Psoas muscle (tissue), 8 donors: Measurements from ENCODE around the gene NPFF. TPM values are rescaled to one million over a fixed set of nuclear protein-coding genes. Genes with fewer than 3 reads are reported as not detected.

Experiments
- ATAC-seq, 4 donors: fragments of 200-7000 bp; cut with Tn5 transposase; one replicate each; pipeline ENCODE4 v1.9.1; 2020; ENCODE audit warnings: moderate library complexity in 3 of 4, mild to moderate bottlenecking in 2 of 4
- DNase-seq, 2 donors: peaks; one replicate each; pipeline ENCODE4 v3.0.0-alpha.2; 2020
- H3K27ac ChIP-seq: fragments of 200-600 bp; one replicate; pipeline ENCODE4 v1.8.0; 2022
- H3K27me3 ChIP-seq, 3 donors: fragments of 200-600 bp in 1 of 3; one replicate each; pipeline versions ENCODE4 v1.6.1 to v1.8.0; 2013 to 2022; ENCODE audit warnings: low read length in 2 of 3, mild to moderate bottlenecking in 2 of 3, moderate library complexity in 1 of 3; ENCODE audit not compliant: insufficient read depth in 3 of 3
- H3K36me3 ChIP-seq, 2 donors: fragments of 200-600 bp in 1 of 2; one replicate each; pipeline versions ENCODE4 v1.6.1 to v1.8.0; 2013 to 2022; ENCODE audit warnings: low read depth in 1 of 2, mild to moderate bottlenecking in 1 of 2, moderate library complexity in 1 of 2; ENCODE audit not compliant: insufficient read depth in 1 of 2
- H3K4me1 ChIP-seq: fragments of 200-600 bp; one replicate; pipeline ENCODE4 v1.8.0; 2022
- H3K4me3 ChIP-seq: fragments of 200-600 bp; one replicate; pipeline ENCODE4 v1.8.0; 2022; ENCODE audit warnings: mild to moderate bottlenecking
- H3K9me3 ChIP-seq: fragments of 200-600 bp; one replicate; pipeline ENCODE4 v1.8.0; 2022
- CTCF ChIP-seq: fragments of 200-600 bp; IDR thresholded peaks from one replicate; pipeline ENCODE4 v1.8.0; 2022; ENCODE audit warnings: antibody characterized with exemption
- WGBS, 3 donors: extraction: QIAGEN DNeasy Blood & Tissue Kit; methylation state at CpG; one replicate each; pipeline versions ENCODE4 v1.1.6 to v1.1.7; 2013; 5-methylcytosine and 5-hydroxymethylcytosine counted together
- intact Hi-C, 2 donors: fragments of 100-400 bp; cut with DNase I; formaldehyde crosslinking; loops; one replicate each; pipeline versions ENCODE4 v1.11.0 to v1.14.2; 2022
- polyA plus RNA-seq, 3 donors: library from polyadenylated mRNA; stranded (reverse); fragments of 200-250 nt; gene quantifications; one replicate each; pipeline ENCODE4 v1.2.3, GENCODE V29; 2013
- total RNA-seq, 4 donors: library from RNA; stranded (reverse); fragmentation: NEBNext Ultra II Directional in 2 of 4; extraction: Animal tissue kit (Norgen Biotek cat#: 25700) in 2 of 4; gene quantifications; one replicate each; pipeline versions ENCODE4 v1.2.1 to v1.2.4, GENCODE V29; 2021 to 2023
- donor health status: healthy with polysubstance abuse.
- donor health status: DM: no; HTN: no; CAD: no; lungs with moderate emphysema.
- donor health status: Bipolar disorder and iron deficiency.
- donor health status: healthy.
- donor health status: DM: yes; HTN: yes; CAD: no.
- donor health status: DM: no; HTN: no; CAD: no.
- donor health status: DM: no; HTN: no; CAD: no.
- donor health status: DM: yes; HTN: yes; CAD: no.

The NPFF gene
- total and polyA plus RNA-seq, 7 donors: not detected

DNA sequence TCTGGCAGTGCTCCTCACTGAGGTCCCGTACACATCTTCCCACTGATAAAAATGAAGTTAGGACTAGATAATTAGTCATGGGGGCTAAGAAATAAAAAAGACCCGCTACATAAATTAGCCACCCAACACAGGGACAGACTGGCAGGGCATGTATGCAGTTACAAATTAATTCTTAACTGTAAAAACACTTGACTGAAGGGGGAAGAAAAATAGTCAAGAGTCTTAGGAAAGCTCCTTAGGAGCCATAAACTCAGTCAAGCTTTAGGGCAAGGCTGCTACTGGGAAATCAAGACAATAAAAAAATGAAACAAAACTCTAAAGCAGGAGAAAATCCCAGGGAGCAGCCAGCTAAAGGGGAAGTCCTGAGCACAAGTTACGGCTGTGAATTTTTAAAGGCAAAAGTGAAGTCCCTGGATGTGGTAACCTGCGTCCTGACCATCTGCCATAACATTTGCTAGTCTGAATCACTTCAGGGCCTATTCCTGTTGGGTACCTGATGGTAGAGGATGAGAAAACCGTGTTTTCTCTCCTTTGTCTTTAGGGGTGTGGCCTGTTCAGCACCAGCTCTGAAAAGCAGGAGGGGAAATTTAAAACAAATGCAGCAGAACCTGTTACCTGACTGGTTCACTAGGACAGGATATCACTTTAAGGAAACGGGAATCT lies 7.5 kb upstream of the NPFF start:
- WGBS, 3 donors: 74 to 76% (median 75%) methylated on average over 6 of the region's 6 CpGs
- no peak for DNase-seq
- H3K4me1 ChIP-seq: no peaks in the 10 kb centered on the region
- H3K36me3 ChIP-seq: peaks cover 13 to 97% of the 10 kb centered on the region in 2 donors
- ATAC-seq: no peak
- H3K27ac ChIP-seq: no peak overlapping the region
- no peaks in the 10 kb centered on the region for H3K9me3 ChIP-seq
- no peak overlapping the region for H3K4me3 ChIP-seq
- no peaks in the 10 kb centered on the region for H3K27me3 ChIP-seq
- TF ChIP-seq CTCF: no peak
- intact Hi-C loops: no loop called here

DNA sequence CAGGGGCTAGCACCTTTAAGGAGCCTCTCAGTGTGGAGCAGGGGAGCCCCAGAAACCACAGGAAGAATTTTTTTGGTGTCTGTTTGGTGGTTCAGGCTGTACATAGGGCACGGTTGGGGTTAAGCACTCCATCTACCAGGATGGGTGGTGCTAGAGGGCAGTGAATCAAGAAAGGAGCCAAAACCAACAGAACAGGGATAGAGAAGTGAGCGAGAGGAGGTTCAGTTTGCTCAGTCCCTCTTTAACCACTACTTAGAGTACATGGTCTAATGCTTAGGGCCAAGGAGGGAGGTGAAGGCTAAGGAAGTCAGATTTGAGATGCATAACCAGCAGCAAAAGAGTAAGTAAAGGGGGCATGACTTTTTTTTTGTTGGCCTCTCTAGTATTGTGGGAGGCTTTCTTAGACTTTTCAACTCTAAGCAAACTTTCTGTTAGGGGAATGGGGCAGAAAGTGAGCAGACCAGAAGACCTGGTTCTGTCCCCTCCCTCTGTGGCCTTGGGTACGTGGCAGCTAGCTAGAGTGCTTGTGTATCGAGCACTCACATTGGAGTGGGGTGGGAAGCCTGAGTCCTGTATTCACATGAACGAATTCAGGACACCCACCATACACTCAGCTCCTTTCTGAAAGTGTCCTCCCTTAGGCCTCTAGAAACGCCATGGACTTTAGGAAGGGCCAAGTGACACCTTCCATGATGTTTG lies 6.6 kb upstream of the NPFF start:
- intact Hi-C loops: no loop called here
- 86 to 93% (median 88%) methylated on average over 6 of the region's 6 CpGs for WGBS, 3 donors
- peaks cover under 1% of the 10 kb centered on the region for H3K4me1 ChIP-seq
- no peak overlapping the region for H3K27ac ChIP-seq
- peaks cover 13 to 88% of the 10 kb centered on the region in 2 donors for H3K36me3 ChIP-seq
- H3K27me3 ChIP-seq: no peaks in the 10 kb centered on the region
- ATAC-seq (no peak), DNase-seq (no peak)
- H3K9me3 ChIP-seq: no peaks in the 10 kb centered on the region
- no peak overlapping the region for H3K4me3 ChIP-seq
- no peak for TF ChIP-seq CTCF

- Histone ChIP-seq H3K36me3 (peaks cover 5 to 75% of the 10 kb centered on the region in 2 donors), H3K27me3 (no peaks in the 10 kb centered on the region), H3K27ac (no peak overlapping the region), H3K4me1 (peaks cover 9% of the 10 kb centered on the region), H3K4me3 (no peak overlapping the region), H3K9me3 (no peaks in the 10 kb centered on the region)
- WGBS, 3 donors: 80 to 85% (median 81%) methylated on average over 7 to 9 of the region's 9 CpGs
- DNase-seq (no peak), ATAC-seq (no peak)
- no peak for TF ChIP-seq CTCF
- intact Hi-C loops: no loop called here
Measured at GRCh38 chr12:53510181-53510812, 3.0 kb upstream of the NPFF start.

DNA sequence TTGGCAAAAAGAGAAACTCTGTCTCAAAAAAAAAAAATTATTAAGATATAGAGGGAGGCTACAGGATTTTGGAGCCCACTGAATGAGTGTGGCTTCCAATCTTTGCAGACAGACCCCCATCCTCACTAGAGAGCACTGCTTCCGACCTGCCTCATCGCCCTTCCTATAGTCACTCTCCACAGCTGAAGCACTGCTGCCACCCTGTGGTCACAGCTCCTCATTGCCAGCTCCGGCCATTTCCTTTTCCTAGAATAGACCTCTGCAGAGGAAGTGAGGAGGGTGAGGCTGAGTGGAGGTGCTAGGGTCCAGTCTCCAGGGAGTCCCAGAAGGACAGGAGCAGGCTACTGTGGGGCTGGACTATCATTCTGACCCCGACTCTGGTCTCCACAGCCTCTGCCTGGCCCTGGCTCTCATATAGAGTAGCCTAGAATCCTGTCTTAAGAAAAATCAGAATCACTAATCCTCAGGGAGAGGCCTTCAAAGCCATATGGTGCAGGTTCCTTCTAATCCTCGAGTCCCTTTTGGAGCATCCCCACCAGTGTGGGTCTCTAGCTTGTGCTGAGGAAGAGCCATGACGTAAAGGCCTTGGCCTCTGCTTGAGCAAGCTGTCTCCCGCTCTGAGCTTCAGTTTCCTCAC lies 1.4 kb upstream of the NPFF start:
- intact Hi-C loops: loop anchor here (2.0 to 5.0 kb wide), 2 partner anchors 156 kb away; no protein-coding TSS in a partner anchor
- peak overlapping the region; percentile 14 for H3K27ac ChIP-seq
- no peak overlapping the region for H3K4me3 ChIP-seq
- 28 to 34% (median 30%) methylated on average over 7 of the region's 7 CpGs for WGBS, 3 donors
- peak; percentile 86 for TF ChIP-seq CTCF
- H3K27me3 ChIP-seq: no peaks in the 10 kb centered on the region
- H3K36me3 ChIP-seq: peaks cover 0 to 67% of the 10 kb centered on the region in 2 donors
- peak; percentile 81 to 90 for DNase-seq
- ATAC-seq: peak; percentile 81 to 90 (median 88)
- H3K4me1 ChIP-seq: peaks cover 15% of the 10 kb centered on the region
- H3K9me3 ChIP-seq: no peaks in the 10 kb centered on the region
